Stimulated activated CD4-positive, alpha-beta T cell treated with anti-CD3 and anti-CD28 coated beads, Interleukin-2, amount 100 ng/mL, for 48 hours (primary cell): ENCODE results near the gene EPO.
"Not testable (repeated sequence)": the region's sequence is repeated elsewhere in the genome, so short reads cannot be mapped to it uniquely, and the experiment has no call there.

ENCODE experiments used
- DNase-seq, 2 donors: peaks; one replicate each; pipeline ENCODE4 v3.0.0-alpha.2; 2020

The EPO gene

DNA sequence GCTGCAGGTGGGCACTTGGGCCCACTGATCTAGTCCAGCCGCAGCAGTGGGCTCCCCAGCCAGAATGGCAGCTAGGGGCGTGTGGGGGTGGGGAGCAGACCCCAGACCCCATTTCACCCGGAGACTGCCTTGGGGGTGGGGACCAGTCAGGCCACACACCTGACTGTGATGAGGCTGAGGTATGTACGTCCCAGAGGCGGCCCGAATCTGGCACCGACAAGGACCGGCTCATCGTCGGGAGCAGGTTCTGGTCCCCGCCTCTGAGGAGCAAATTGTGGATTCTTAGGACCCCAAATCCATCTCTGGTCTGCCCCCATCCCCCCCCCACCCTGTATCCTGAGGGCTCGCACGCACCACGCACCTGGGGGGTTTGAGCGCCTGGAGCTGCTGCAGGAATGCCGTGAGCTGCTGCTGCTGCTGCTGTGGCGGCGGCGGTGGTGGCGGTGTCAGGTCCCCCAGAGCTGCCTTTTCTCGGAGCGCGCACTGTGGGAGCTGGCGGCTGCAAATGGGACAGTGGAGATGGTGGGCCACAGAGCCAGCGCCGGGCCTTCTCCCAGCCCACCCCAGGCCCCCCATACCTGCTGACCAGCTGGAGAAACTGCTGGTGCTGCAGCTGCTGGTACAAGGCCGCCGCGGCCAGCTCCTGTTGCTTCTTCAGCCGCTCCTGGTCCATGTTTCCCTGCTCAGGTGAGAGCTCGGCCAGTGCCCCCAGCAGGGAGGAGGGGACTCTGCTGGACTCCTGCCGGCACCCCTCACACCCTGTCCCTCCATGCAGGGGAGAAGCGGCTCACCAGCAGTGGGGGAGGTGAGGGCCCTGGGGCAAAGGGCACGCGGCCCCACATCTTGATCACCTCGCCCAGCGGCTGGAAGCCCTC is 36.4 kb upstream of the EPO start:
- DNase-seq: no peak

DNA sequence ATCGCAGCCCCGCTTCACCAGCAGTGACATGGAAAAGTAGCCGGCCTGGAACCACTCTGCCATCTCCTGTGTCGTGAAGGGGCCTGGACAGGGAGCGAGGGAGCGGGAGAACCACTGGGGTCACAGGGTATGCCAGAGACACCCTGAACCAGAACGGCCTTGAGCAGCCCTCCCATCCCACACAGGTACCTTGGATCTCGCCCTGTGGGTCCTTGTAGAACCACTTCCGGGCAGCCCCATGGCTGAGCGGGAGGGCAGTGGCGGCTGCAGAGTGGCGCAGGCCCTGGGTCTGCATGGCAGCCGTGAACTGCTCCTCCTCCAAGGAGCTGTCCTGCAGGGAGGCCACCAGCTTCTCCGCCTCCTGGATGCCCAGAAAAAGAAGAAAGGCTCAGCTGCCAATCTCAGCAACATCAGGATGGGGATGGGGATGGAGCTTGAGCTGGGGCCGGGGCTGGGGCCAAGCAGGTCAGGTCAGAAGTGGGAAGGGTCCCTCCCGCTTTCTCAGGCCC is 35.7 kb upstream of the EPO start:
- DNase-seq: no peak

DNA sequence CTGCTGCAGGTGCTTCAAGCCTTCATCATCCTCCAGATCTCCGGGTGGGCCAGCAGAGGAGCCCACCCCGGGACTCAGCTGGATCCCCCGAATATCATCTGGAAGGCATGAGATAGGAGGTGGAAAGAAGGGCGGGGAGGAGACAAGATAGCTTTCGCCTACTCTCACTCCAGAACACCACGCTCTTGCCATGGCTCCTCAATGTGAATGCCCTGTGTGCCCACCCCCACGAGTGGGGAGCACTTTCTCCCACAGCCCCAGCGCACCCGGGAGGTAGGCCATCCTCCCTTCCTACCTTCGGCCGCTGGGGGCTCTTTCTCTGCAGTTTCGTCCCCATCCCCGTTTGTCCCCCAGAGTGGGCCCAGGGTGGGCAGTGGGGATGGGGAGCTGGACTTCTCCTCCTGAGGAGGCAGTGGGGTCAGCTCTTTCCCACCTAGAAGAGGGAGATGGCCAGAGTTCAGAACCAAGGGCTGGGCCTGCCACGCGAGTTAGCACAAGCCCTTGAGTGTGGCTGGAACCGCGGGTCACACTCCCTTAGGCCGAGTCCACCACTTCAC is 35.1 kb upstream of the EPO start:
- DNase-seq: no peak

GRCh38 chr7:100685631-100686145 is 34.6 kb upstream of the EPO start:
- no peak for DNase-seq

DNA sequence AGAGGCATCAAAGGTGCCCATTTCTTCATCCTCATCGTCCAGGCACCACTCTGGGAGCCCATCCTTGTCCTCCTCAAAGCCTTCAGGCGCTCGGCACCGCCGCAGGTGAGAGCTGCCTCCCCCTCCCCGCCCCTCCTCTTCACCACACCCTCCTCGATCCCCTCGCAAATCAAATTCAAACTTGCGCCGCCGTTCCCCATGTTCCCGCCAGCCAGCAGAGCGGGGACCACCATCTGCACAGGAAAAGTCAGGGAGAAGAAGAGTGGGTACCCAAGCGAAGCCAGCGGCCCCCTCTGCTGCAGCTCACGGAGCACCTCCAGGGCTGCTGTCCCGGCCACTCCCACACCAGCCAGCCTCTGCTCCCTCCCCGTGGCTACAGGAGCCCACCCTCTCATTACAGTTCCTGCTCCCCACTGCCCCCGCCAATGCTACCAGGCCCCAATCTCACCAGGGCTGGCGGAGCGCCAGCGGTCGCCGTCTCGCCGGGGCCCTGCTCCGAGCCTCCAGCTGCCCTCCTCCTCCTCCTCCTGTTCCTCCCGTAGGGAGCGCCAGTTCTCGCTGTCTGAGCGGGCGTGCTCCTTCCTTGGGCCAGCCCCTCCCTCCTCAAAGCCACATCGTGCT is 34.0 kb upstream of the EPO start:
- DNase-seq: no peak

DNA sequence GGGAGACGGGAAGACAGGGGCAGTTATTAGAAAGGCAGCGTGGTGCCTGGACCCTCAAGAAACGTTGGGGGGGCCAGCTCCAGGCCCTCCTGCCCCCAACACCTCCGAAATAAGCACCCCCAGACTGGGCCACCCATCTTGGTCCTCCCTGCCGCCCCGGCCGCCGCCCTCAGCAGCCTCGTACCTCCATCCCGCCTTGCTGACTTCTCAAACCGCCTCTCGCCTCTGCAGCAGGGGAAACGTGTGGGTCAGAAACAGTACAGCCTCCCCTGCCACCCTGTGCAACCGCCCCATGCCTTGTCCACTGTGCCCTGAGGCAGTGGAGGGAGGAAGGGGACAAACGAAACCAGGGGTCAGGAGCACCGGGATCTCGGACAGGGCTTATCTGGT is 33.5 kb upstream of the EPO start:
- DNase-seq: no peak

GRCh38 chr7:100687261-100687660 is 33.0 kb upstream of the EPO start:
- no peak for DNase-seq

DNA sequence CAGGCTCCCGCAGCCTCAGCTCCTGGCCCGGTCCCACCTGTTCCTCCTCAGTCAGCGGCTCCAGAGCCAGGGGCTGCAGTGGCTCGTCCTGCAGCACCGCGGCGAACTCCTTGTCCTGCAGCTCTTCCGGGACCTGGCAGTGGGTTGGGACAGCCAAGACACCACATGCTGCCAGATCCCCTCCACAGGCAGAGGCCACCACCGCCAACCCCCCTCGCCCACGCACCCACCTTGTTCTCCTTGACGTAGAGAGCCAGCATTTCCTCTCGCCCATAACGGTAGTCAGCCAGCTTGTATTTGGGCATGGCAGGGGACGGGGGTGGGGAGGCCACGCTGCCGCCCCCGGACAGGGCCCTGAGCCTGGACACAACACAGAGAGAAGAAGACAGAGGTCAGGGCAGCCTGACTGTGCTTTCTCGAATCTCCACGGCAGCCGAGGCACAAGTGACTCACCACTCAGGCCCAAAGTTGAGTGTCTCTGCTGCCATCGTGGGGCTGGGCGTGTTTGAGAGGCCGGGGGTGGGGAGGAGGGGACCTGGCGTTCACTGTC is 32.4 kb upstream of the EPO start:
- DNase-seq: no peak

GRCh38 chr7:100688326-100688860 is 31.9 kb upstream of the EPO start:
- no peak for DNase-seq

- no peak for DNase-seq
Observed at GRCh38 chr7:100689230-100690135, 30.8 kb upstream of the EPO start.

DNA sequence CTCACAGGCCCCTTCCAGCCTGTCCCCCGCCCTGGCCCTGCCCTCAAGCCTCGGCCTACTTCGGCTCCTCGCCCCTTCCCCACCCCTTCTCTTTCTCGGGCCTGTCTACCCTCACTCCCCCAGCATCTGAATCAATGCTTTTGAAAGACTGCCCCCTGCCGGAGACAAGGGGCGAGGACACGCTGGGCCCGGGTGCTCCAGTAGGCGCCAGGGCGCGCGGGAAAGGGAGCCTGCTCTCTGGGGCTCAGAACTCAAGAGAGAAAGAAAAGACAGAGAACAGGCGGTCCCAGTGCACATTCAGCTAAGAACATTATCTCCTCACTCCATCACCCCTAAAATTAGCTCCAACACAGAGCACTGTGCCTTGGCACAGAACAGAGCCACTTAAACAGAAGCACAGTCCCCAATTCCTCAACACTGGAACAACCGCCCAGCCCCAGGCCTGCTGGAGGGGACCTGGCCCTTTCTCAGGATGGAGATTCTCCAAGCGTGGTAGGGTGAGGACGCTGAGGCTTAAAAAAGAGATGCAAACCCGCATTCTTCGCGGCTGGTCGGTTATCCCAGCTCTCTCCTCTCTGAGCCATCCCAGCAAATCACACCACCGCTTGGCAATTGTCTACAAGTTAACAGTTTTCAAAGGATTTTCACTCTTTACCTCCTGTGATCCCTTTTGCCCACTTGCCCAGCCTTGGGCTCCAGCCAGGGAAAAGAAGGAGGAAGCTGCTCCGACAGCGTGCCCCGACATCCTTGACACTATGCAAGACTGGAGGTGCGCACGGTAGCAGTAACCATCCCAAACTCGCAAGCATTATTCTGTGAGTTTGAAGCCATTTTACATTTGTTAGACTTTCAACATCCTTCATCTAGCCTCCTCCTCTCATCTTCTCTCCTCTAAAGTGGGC is 28.3 kb upstream of the EPO start:
- peak; percentile 90 to 91 for DNase-seq

DNA sequence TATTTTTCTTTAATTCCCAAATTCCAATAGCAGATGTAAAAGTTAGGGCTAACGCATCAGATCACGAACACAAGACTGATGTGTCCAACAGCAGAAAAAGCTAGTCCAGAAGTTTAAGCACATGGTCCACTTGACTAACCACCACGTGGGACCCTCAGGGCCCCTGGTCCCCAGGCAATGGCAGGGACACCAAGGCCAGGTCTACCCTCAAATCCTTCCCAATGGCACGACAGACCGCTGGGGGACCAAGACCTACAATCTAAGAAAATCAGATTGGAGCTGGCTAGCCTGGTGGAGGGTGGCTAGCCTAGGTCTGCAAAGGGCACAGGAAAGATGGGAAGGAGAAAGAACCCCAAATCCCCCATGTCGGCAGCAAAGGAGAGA is 27.7 kb upstream of the EPO start:
- no peak for DNase-seq

GRCh38 chr7:100693312-100694097 is 26.8 kb upstream of the EPO start:
- DNase-seq: no peak

DNA sequence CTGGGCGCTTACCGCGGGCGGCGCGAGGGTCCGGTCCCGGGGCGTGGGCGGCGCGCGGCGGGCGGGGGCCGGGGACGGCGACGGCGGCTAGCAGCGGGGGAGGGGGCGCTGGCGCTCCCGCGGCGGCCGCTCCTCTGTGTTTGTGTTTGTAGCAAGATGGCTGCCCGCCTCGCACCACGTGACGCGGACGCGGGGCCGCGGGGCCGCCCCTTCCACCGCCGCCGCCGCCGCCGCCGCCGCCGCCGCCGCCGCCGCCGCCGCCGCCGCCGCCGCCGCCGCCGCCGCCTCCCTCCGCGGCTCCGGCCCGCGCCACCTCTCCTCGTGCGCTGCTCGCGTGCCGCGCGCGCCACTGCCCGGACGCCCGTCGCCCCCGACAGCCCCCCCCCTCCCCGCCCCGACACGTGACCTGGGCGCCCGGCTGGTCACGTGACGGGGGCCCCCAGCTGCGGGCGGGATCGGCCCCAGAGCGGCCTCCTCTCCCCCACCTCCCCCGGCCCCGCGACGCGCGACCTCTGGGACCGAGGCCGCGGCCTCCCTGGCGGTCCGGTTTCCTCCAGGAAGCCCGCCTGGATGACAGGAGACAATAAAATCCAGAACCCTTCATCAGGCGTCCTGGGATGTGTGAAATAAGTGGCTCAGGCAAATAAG is 26.0 kb upstream of the EPO start, which contains the start of gene GIGYF1:
Gene GIGYF1 (minus strand): TSS at position 153 of the 648 bp plus-strand sequence. CDS start 6,012 bp downstream, outside the sequence.
- peak; percentile 55 to 60 for DNase-seq

DNA sequence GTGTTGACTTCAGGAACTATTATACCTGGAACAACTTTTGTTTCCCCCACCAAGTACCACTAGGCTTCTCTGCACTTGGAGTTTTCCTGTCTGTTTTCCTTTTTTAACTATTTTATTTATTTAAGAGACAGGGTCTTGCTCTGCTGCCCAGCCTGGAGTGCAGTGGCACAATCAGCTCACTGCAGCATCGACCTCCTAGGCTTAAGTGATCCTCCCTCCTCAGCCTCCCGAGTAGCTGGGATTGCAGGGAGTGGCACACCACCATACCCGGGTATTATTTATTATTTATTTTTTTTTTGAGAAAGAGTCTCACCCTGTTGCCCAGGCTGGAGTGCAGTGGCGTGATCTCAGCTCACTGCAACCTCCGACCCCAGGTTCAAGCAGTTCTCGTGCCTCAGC is 24.1 kb upstream of the EPO start:
- DNase-seq: no peak

GRCh38 chr7:100699018-100699417 is 21.2 kb upstream of the EPO start:
- no peak for DNase-seq

DNA sequence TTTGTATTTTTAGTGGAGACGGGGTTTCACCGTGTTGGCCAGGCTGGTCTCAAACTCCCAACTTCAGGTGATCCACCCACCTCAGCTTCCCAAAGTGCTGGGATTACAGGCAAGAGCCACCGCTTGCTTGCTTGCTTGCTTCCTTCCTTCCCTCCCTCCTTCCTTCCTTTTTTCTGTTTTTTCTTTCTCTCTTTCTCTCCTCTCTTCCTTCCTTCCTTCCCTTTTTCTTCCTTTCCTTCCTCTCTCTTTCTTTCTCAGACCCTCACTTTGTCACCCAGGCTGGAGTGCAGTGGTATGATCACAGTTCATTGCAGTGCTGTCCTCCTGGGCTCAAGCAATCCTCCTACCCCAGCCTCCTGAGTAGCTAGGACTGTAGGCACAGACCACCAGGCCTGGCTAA is 19.2 kb upstream of the EPO start:
- not testable (repeated sequence) for DNase-seq

GRCh38 chr7:100705320-100705752 is 14.9 kb upstream of the EPO start:
- DNase-seq: peak; percentile 83 to 89
